DMS53 treated with DMSO at 0.1 percent for 48 hours (cell line): ENCODE data around the gene MEX3D.
"Not testable (repeated sequence)": the region's sequence is repeated elsewhere in the genome, so short reads cannot be mapped to it uniquely, and the experiment has no call there.

ENCODE experiments used
- DNase-seq: peaks from one replicate; lab custom pipeline; 2025; ENCODE audit not compliant: unreplicated experiment; lab: John Stamatoyannopoulos, UW

The MEX3D gene

GRCh38 chr19:1540365-1540925, 27.7 kb downstream of the MEX3D start:
- no peak for DNase-seq

- not testable (repeated sequence) for DNase-seq
Measured at GRCh38 chr19:1539749-1540148, 28.4 kb downstream of the MEX3D start.

GRCh38 chr19:1538978-1539377, 29.1 kb downstream of the MEX3D start:
- DNase-seq = no peak

GRCh38 chr19:1535699-1536098, 32.4 kb downstream of the MEX3D start:
- not testable (repeated sequence) for DNase-seq

- DNase-seq = no peak
Measured at GRCh38 chr19:1534972-1535371, 33.2 kb downstream of the MEX3D start.

GRCh38 chr19:1533510-1534150, 34.5 kb downstream of the MEX3D start:
- DNase-seq = no peak

GRCh38 chr19:1532003-1532402, 36.1 kb downstream of the MEX3D start:
- DNase-seq = no peak

GRCh38 chr19:1531587-1531986, 36.5 kb downstream of the MEX3D start:
- no peak for DNase-seq

- not testable (repeated sequence) for DNase-seq
Measured at GRCh38 chr19:1530856-1531255, 37.3 kb downstream of the MEX3D start.

GRCh38 chr19:1529430-1529816, 38.7 kb downstream of the MEX3D start:
- DNase-seq = no peak

GRCh38 chr19:1528596-1529429, 39.3 kb downstream of the MEX3D start:
- DNase-seq = no peak

- no peak for DNase-seq
Measured at GRCh38 chr19:1527650-1528309, 40.3 kb downstream of the MEX3D start.

GRCh38 chr19:1526979-1527649, 41.0 kb downstream of the MEX3D start:
- no peak for DNase-seq

- DNase-seq = no peak
Measured at GRCh38 chr19:1526066-1526778, 41.9 kb downstream of the MEX3D start.

GRCh38 chr19:1525343-1525742, 42.8 kb downstream of the MEX3D start:
- DNase-seq = no peak

GRCh38 chr19:1524972-1525325, 43.2 kb downstream of the MEX3D start:
- no peak for DNase-seq

GRCh38 chr19:1524287-1524971, 43.7 kb downstream of the MEX3D start:
- DNase-seq = no peak

- DNase-seq = no peak
Measured at GRCh38 chr19:1523412-1524286, 44.5 kb downstream of the MEX3D start, which contains the start of gene PLK5. TSS of gene PLK5 (plus strand) at chr19:1524077. CDS start at chr19:1526997, 2,920 bp downstream.

- DNase-seq = no peak
Measured at GRCh38 chr19:1522838-1523237, 45.3 kb downstream of the MEX3D start.
